Mesenchymal stem cell (in vitro differentiated cells and primary cell): ENCODE data around the gene FOXP1.

Experiments used
- DNase-seq: peaks from one replicate; pipeline ENCODE4 v3.0.0-alpha.2; 2013
- H2AFZ ChIP-seq: one replicate; pipeline ENCODE4 v1.6.1; 2013; ENCODE audit warnings: low read depth, mild to moderate bottlenecking, control low read depth, inconsistent platforms, low read length, moderate library complexity
- H2AK5ac ChIP-seq: 2 replicates; pipeline ENCODE4 v1.6.1; 2013; ENCODE audit warnings: low read length, moderate library complexity, mild to moderate bottlenecking, inconsistent platforms; ENCODE audit not compliant: severe bottlenecking
- H2BK120ac ChIP-seq: one replicate; pipeline ENCODE4 v1.6.1; 2013; ENCODE audit warnings: low read depth, mild to moderate bottlenecking, inconsistent platforms, low read length, moderate library complexity
- H2BK12ac ChIP-seq, 2 experiments: one replicate each; pipeline ENCODE4 v1.6.1; 2013; ENCODE audit warnings: inconsistent platforms in 2 of 2, low read length in 2 of 2, mild to moderate bottlenecking in 2 of 2, moderate library complexity in 2 of 2, control low read depth in 1 of 2
- H2BK15ac ChIP-seq: one replicate; pipeline ENCODE4 v1.6.1; 2013; ENCODE audit warnings: mild to moderate bottlenecking, low read depth, inconsistent platforms; ENCODE audit not compliant: poor library complexity, severe bottlenecking
- H2BK5ac ChIP-seq: 2 replicates; pipeline ENCODE4 v1.6.1; 2013; ENCODE audit warnings: low read depth, mild to moderate bottlenecking, low read length, control low read depth, inconsistent platforms; ENCODE audit not compliant: poor library complexity, severe bottlenecking
- H3K14ac ChIP-seq, 2 experiments: one replicate each; pipeline ENCODE4 v1.6.1; 2013; ENCODE audit warnings: inconsistent platforms in 2 of 2, low read length in 2 of 2, control low read depth in 1 of 2, mild to moderate bottlenecking in 1 of 2, moderate library complexity in 1 of 2
- H3K18ac ChIP-seq, 2 experiments: one replicate each; pipeline ENCODE4 v1.6.1; 2013; ENCODE audit warnings: inconsistent platforms in 2 of 2, low read length in 2 of 2, control low read depth in 1 of 2, low read depth in 1 of 2, mild to moderate bottlenecking in 1 of 2
- H3K23ac ChIP-seq, 2 experiments: one replicate each; pipeline ENCODE4 v1.6.1; 2013; ENCODE audit warnings: inconsistent platforms in 2 of 2, low read length in 2 of 2, mild to moderate bottlenecking in 2 of 2, moderate library complexity in 2 of 2, control low read depth in 1 of 2
- H3K27ac ChIP-seq: 2 replicates; pipeline ENCODE4 v1.5.1; 2013; ENCODE audit warnings: mild to moderate bottlenecking, moderate library complexity, low read length, control low read depth, inconsistent platforms; ENCODE audit not compliant: poor library complexity, severe bottlenecking
- H3K27me3 ChIP-seq, 2 experiments: 2 replicates each; pipeline versions ENCODE4 v1.6.1 to v1.7.0; 2013; ENCODE audit warnings: low read length in 2 of 2, mild to moderate bottlenecking in 2 of 2, moderate library complexity in 2 of 2, control low read depth in 1 of 2, inconsistent platforms in 1 of 2; ENCODE audit not compliant: control insufficient read depth in 1 of 2, insufficient read depth in 1 of 2
- H3K36me3 ChIP-seq, 2 experiments: 2 replicates each; pipeline versions ENCODE4 v1.6.1 to v1.7.0; 2013; ENCODE audit warnings: low read length in 2 of 2, control low read depth in 1 of 2, inconsistent platforms in 1 of 2, low read depth in 1 of 2, mild to moderate bottlenecking in 1 of 2; ENCODE audit not compliant: insufficient read depth in 2 of 2, control insufficient read depth in 1 of 2
- H3K4ac ChIP-seq, 2 experiments: one replicate each; pipeline ENCODE4 v1.6.1; 2013; ENCODE audit warnings: inconsistent platforms in 2 of 2, low read length in 2 of 2, mild to moderate bottlenecking in 2 of 2, moderate library complexity in 2 of 2, control low read depth in 1 of 2, low read depth in 1 of 2
- H3K4me1 ChIP-seq: 2 replicates; pipeline ENCODE4 v1.6.1; 2013; ENCODE audit warnings: low read depth, low read length, control low read depth; ENCODE audit not compliant: control insufficient read depth, insufficient read depth
- H3K4me2 ChIP-seq: 2 replicates; pipeline ENCODE4 v1.6.1; 2013; ENCODE audit warnings: low read length, mild to moderate bottlenecking, inconsistent platforms; ENCODE audit not compliant: poor library complexity, severe bottlenecking
- H3K4me3 ChIP-seq, 2 experiments: 2 replicates each; pipeline versions ENCODE4 v1.5.1 to v1.7.0; 2013; ENCODE audit warnings: low read length in 2 of 2, mild to moderate bottlenecking in 2 of 2, control low read depth in 1 of 2, low read depth in 1 of 2; ENCODE audit not compliant: insufficient read depth in 1 of 2
- H3K79me1 ChIP-seq: replicated peaks from 2 replicates; pipeline ENCODE4 v1.6.1; 2013; ENCODE audit warnings: mild to moderate bottlenecking, control low read depth, low read length, inconsistent platforms; ENCODE audit not compliant: poor library complexity, severe bottlenecking
- H3K9ac ChIP-seq: 2 replicates; pipeline ENCODE4 v1.7.0; 2013; ENCODE audit warnings: mild to moderate bottlenecking, low read length, moderate library complexity
- H3K9me3 ChIP-seq: 2 replicates; pipeline ENCODE4 v1.7.0; 2013; ENCODE audit warnings: mild to moderate bottlenecking, low read length; ENCODE audit not compliant: control insufficient read depth
- H4K8ac ChIP-seq: one replicate; pipeline ENCODE4 v1.6.1; 2013; ENCODE audit warnings: inconsistent platforms, mild to moderate bottlenecking, low read length, moderate library complexity
- H4K91ac ChIP-seq: one replicate; pipeline ENCODE4 v1.6.1; 2013; ENCODE audit warnings: mild to moderate bottlenecking, low read length, inconsistent platforms
- WGBS: methylation state at CpG from one replicate; pipeline ENCODE4 v1.1.7; 2013; ENCODE audit warnings: mixed read lengths; 5-methylcytosine and 5-hydroxymethylcytosine counted together

Gene FOXP1

GRCh38 chr3:71463617-71464016, 119.9 kb downstream of the FOXP1 start:
- no peak overlapping the region for H2BK15ac ChIP-seq
- no peak overlapping the region for H2BK12ac ChIP-seq
- H3K4me3 ChIP-seq = no peak overlapping the region
- no peaks in the 10 kb centered on the region for H3K9me3 ChIP-seq
- H3K18ac ChIP-seq = no peak overlapping the region
- H3K27me3 ChIP-seq = no peaks in the 10 kb centered on the region
- peaks cover 0 to 2% of the 10 kb centered on the region in 2 experiments for H3K36me3 ChIP-seq
- DNase-seq = no peak
- H3K4me2 ChIP-seq = no peak overlapping the region
- no peak overlapping the region for H4K91ac ChIP-seq
- no peak overlapping the region for H3K4ac ChIP-seq
- H2AK5ac ChIP-seq = no peak overlapping the region
- no peak overlapping the region for H2AFZ ChIP-seq
- no peak overlapping the region for H3K14ac ChIP-seq
- no peak overlapping the region for H3K23ac ChIP-seq
- H3K79me1 ChIP-seq = peaks cover 26% of the 10 kb centered on the region
- WGBS = 90% methylated on average over 3 of the region's 3 CpGs
- H4K8ac ChIP-seq = no peak overlapping the region
- no peak overlapping the region for H3K9ac ChIP-seq
- peaks cover 1% of the 10 kb centered on the region for H3K4me1 ChIP-seq
- no peak overlapping the region for H3K27ac ChIP-seq
- no peak overlapping the region for H2BK5ac ChIP-seq
- no peak overlapping the region for H2BK120ac ChIP-seq

- H2BK12ac ChIP-seq = no peak overlapping the region
- peaks cover 0 to 2% of the 10 kb centered on the region in 2 experiments for H3K36me3 ChIP-seq
- H3K4me3 ChIP-seq = no peak overlapping the region
- no peak overlapping the region for H2BK5ac ChIP-seq
- no peak overlapping the region for H2AFZ ChIP-seq
- no peak overlapping the region for H4K8ac ChIP-seq
- no peak overlapping the region for H2BK120ac ChIP-seq
- no peak overlapping the region for H3K23ac ChIP-seq
- no peak overlapping the region for H2BK15ac ChIP-seq
- H3K4me1 ChIP-seq = peaks cover 1% of the 10 kb centered on the region
- H3K79me1 ChIP-seq = peaks cover 28% of the 10 kb centered on the region
- H3K4me2 ChIP-seq = no peak overlapping the region
- H3K27ac ChIP-seq = no peak overlapping the region
- H3K18ac ChIP-seq = no peak overlapping the region
- H3K4ac ChIP-seq = no peak overlapping the region
- no peaks in the 10 kb centered on the region for H3K9me3 ChIP-seq
- no peaks in the 10 kb centered on the region for H3K27me3 ChIP-seq
- no peak for DNase-seq
- H4K91ac ChIP-seq = no peak overlapping the region
- H2AK5ac ChIP-seq = peak overlapping the region; percentile 28
- no peak overlapping the region for H3K14ac ChIP-seq
- H3K9ac ChIP-seq = no peak overlapping the region
- WGBS = 95% methylated on average over 7 of the region's 7 CpGs
Measured at GRCh38 chr3:71462586-71462985, 120.9 kb downstream of the FOXP1 start.

DNA sequence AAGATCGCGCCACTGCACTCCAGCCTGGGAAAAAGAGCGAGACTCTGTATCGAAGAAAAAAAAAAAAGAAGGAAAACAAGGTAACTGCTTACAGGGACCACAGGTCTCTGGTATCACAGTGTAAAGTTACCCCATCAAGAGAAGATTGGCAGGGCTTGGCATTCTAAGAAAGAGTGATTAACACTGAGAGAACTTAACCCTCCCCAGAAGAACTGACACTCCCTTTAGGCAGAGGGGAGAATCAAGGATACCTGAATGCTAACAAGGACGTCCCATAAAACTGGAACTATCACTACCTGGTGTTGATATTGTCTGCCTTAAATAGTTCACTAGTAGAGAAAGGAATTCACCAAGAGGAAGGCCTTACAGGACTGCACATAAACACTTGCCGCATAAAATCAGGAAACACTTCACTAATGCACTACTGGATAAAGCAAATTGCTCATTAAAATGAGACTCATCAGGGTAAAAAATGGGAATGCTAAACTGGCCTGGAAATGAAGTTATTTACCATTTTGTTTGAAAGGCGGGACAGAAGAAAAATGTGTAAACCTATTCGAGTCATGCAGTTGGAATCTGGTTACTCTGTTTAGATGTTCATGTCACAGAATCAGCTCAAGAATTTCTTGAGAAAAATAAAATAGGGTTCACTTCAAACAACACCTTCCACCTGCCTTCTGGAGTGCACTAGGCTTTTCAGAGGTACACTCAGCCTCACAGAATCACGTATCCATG, 121.6 kb downstream of the FOXP1 start:
- Histone ChIP-seq H3K79me1 (peaks cover 28% of the 10 kb centered on the region), H3K4me3 (no peak overlapping the region), H3K18ac (no peak overlapping the region), H2BK15ac (no peak overlapping the region), H4K8ac (no peak overlapping the region), H3K23ac (no peak overlapping the region), H2BK12ac (no peak overlapping the region), H3K27ac (no peak overlapping the region), H2AK5ac (no peak overlapping the region), H2BK5ac (no peak overlapping the region), H3K4me2 (no peak overlapping the region), H3K4ac (no peak overlapping the region), H2AFZ (no peak overlapping the region), H3K9me3 (no peaks in the 10 kb centered on the region), H3K9ac (no peak overlapping the region), H3K4me1 (peaks cover 1% of the 10 kb centered on the region), H3K27me3 (no peaks in the 10 kb centered on the region), H3K36me3 (peaks cover 0 to 2% of the 10 kb centered on the region in 2 experiments), H2BK120ac (no peak overlapping the region), H3K14ac (no peak overlapping the region), H4K91ac (no peak overlapping the region)
- WGBS = 80% methylated on average over 8 of the region's 9 CpGs
- peak; percentile 15 for DNase-seq

DNA sequence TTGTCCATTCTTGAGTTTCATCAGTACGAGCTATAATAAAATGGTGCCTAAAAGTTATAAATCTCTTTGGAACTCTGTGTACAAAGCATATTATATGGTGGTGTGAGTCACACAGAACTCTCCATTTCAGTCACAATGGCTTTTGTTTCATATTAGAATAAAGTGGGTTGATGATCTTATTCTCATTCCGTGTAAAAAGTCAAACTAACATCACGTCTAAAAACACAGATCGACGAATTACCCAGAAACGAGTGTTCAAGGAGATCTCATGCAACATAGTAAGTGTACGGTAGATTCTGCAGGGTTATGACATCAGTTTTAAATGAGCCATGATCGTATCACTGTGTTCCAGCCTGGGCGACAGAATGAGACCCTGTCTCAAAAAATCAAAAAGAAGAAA, 122.4 kb downstream of the FOXP1 start:
- Histone ChIP-seq H3K18ac (no peak overlapping the region), H3K14ac (no peak overlapping the region), H3K4me3 (no peak overlapping the region), H3K27ac (no peak overlapping the region), H2AK5ac (no peak overlapping the region), H3K9me3 (no peaks in the 10 kb centered on the region), H2BK120ac (no peak overlapping the region), H4K8ac (no peak overlapping the region), H3K27me3 (no peaks in the 10 kb centered on the region), H2BK5ac (no peak overlapping the region), H2BK15ac (no peak overlapping the region), H3K9ac (no peak overlapping the region), H4K91ac (no peak overlapping the region), H2BK12ac (no peak overlapping the region), H3K36me3 (no peaks in the 10 kb centered on the region), H3K23ac (no peak overlapping the region), H3K4me2 (no peak overlapping the region), H3K4ac (no peak overlapping the region), H3K79me1 (peaks cover 25% of the 10 kb centered on the region), H2AFZ (no peak overlapping the region), H3K4me1 (peaks cover 1% of the 10 kb centered on the region)
- 96% methylated on average over 8 of the region's 9 CpGs for WGBS
- no peak for DNase-seq
